Thoracic aorta (tissue), 2 donors: ENCODE measurements around the gene TNFSF15. TPM values are rescaled to one million over a fixed set of nuclear protein-coding genes. Genes with fewer than 3 reads are reported as not detected.

Experiments
- ATAC-seq: fragments of 150-250 bp; one replicate; pipeline ENCODE4 v1.8.0; 2017; ENCODE audit warnings: low read depth; ENCODE audit not compliant: insufficient number of reproducible peaks, low FRiP score
- DNase-seq: peaks from one replicate; pipeline ENCODE4 v3.0.0-alpha.2; 2020; ENCODE audit warnings: low spot score
- H3K27ac ChIP-seq, 2 donors: fragments of 200-600 bp; sonication (generic); 1 replicate in 1 of 2; 2 replicates in 1 of 2; pipeline ENCODE4 v1.5.1; 2016; ENCODE audit warnings: mild to moderate bottlenecking in 2 of 2, moderate library complexity in 2 of 2
- H3K27me3 ChIP-seq: fragments of 200-600 bp; sonication (generic); replicated peaks from 2 replicates; pipeline ENCODE4 v1.6.0; 2016; ENCODE audit warnings: mild to moderate bottlenecking; ENCODE audit not compliant: insufficient read depth
- H3K36me3 ChIP-seq: fragments of 200-600 bp; sonication (generic); one replicate; pipeline ENCODE4 v1.5.1; 2016
- H3K4me1 ChIP-seq, 2 donors: fragments of 200-600 bp; sonication (generic); 1 replicate in 1 of 2; 2 replicates in 1 of 2; pipeline versions ENCODE4 v1.5.1 to v1.6.0; 2016; ENCODE audit warnings: low read depth in 2 of 2, mild to moderate bottlenecking in 1 of 2; ENCODE audit not compliant: control insufficient read depth in 1 of 2
- H3K4me3 ChIP-seq: fragments of 200-600 bp; sonication (generic); 2 replicates; pipeline ENCODE4 v1.5.1; 2016; ENCODE audit warnings: mild to moderate bottlenecking
- H3K9me3 ChIP-seq: fragments of 200-600 bp; sonication (generic); 2 replicates; pipeline ENCODE4 v1.5.1; 2016
- CTCF ChIP-seq: fragments of 200-600 bp; sonication (generic); IDR thresholded peaks from one replicate; pipeline ENCODE4 v1.5.1; 2019; ENCODE audit warnings: antibody characterized with exemption
- total RNA-seq, 2 donors: library from RNA; depleted of rRNA; stranded (reverse); fragments of >200 nt; gene quantifications; one replicate each; pipeline versions ENCODE4 v1.1.0 to v1.2.3, GENCODE V29; 2016

Gene TNFSF15
- total RNA-seq, 2 donors from 2014 or later: 0.63 TPM; not detected in 1

GRCh38 chr9:114784721-114785279 lies 21.0 kb downstream of the TNFSF15 start:
- no peak overlapping the region for H3K4me3 ChIP-seq
- no peak overlapping the region for H3K27ac ChIP-seq
- no peak for DNase-seq
- ATAC-seq: no peak
- TF ChIP-seq CTCF: no peak
- H3K4me1 ChIP-seq: peaks cover 0 to 4% of the 10 kb centered on the region in 2 donors
- H3K36me3 ChIP-seq: no peaks in the 10 kb centered on the region
- H3K27me3 ChIP-seq: no peaks in the 10 kb centered on the region
- H3K9me3 ChIP-seq: no peaks in the 10 kb centered on the region

- ATAC-seq: no peak
- TF ChIP-seq CTCF: no peak
- H3K27me3 ChIP-seq: no peaks in the 10 kb centered on the region
- H3K27ac ChIP-seq: no peak overlapping the region
- no peak for DNase-seq
- peaks cover 7 to 18% of the 10 kb centered on the region in 2 donors for H3K4me1 ChIP-seq
- no peaks in the 10 kb centered on the region for H3K9me3 ChIP-seq
- H3K4me3 ChIP-seq: no peak overlapping the region
- no peaks in the 10 kb centered on the region for H3K36me3 ChIP-seq
Observed at GRCh38 chr9:114782586-114782985, 23.3 kb downstream of the TNFSF15 start.

GRCh38 chr9:114779352-114779845 lies 26.4 kb downstream of the TNFSF15 start:
- H3K9me3 ChIP-seq: no peaks in the 10 kb centered on the region
- no peak overlapping the region for H3K4me3 ChIP-seq
- H3K4me1 ChIP-seq: peaks cover 7 to 18% of the 10 kb centered on the region in 2 donors
- no peak for TF ChIP-seq CTCF
- ATAC-seq (peak; percentile 90), DNase-seq (peak; percentile 28)
- no peaks in the 10 kb centered on the region for H3K27me3 ChIP-seq
- H3K36me3 ChIP-seq: no peaks in the 10 kb centered on the region
- peak overlapping the region in 1 of 2 donors; percentile 41 for H3K27ac ChIP-seq

- Histone ChIP-seq H3K4me1 (peaks cover 7 to 18% of the 10 kb centered on the region in 2 donors), H3K27ac (no peak overlapping the region), H3K36me3 (no peaks in the 10 kb centered on the region), H3K27me3 (no peaks in the 10 kb centered on the region), H3K4me3 (no peak overlapping the region), H3K9me3 (no peaks in the 10 kb centered on the region)
- ATAC-seq (no peak), DNase-seq (no peak)
- no peak for TF ChIP-seq CTCF
Observed at GRCh38 chr9:114777821-114778609, 27.8 kb downstream of the TNFSF15 start.

- no peaks in the 10 kb centered on the region for H3K36me3 ChIP-seq
- no peak for TF ChIP-seq CTCF
- peaks cover 7 to 18% of the 10 kb centered on the region in 2 donors for H3K4me1 ChIP-seq
- no peak overlapping the region for H3K4me3 ChIP-seq
- no peak for ATAC-seq
- no peaks in the 10 kb centered on the region for H3K9me3 ChIP-seq
- no peaks in the 10 kb centered on the region for H3K27me3 ChIP-seq
- no peak for DNase-seq
- no peak overlapping the region for H3K27ac ChIP-seq
Observed at GRCh38 chr9:114776683-114777399, 29.0 kb downstream of the TNFSF15 start.
